Non-pigmented ciliary epithelial cell (primary cell): ENCODE measurements around the gene SRPK1.

ENCODE experiments used
- DNase-seq: peaks from one replicate; pipeline ENCODE4 v3.0.0-alpha.2; 2010; ENCODE audit warnings: low read depth

SRPK1 gene

DNA sequence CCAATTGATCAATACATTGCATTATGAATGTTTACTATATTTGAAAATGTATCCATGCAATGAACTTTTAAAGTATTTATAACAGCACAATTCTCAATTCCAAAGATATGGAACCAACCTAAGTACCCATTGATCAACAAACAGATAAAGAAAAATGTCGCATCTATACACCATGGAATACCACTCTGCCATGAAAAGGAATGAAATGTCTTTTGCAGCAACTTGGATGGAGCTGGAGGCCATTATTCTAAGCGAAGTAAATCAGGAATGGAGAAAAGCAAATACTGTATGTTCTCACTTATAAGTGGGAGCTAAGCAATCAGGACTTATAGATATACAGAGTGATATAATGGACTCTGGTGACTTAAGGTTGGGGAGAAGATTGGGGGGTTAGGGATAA is 22.9 kb downstream of the SRPK1 start:
- no peak for DNase-seq

DNA sequence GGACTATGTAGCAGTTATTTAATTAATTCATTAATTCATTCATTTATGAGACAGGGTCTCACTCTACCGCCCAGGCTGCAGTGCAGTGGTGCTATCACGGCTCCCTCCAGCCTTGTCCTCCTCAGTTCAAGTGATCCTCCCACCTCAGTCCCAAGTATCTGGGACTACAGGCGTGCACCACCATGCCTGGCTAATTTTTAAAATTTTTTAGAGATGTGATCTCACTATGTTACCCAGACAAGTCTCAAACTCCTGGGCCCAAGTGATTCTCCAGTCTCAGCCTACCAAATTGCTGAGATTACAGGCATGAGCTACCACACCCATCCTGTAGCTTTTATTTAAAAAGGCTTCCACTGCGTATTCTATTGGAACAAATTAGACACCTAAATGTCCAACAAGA is 23.4 kb downstream of the SRPK1 start:
- DNase-seq = no peak

DNA sequence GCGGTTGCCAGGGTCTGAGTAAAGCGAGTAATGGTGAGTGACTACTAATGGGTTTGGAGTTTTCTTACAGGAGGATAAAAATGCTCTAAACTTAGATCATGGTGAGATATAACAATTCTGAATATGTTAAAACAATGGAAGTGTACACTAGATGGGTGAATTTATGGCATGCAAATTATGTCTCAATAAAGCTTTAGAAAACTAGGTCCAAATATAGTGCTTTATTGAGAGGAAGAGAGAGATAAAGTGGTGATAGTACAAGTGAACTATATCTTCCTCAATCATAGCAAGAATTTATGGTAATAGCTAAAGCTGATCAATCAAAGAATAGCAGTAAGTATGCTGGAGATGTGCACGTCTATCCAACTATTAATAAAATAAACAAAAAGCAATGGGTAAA is 23.9 kb downstream of the SRPK1 start:
- no peak for DNase-seq

DNA sequence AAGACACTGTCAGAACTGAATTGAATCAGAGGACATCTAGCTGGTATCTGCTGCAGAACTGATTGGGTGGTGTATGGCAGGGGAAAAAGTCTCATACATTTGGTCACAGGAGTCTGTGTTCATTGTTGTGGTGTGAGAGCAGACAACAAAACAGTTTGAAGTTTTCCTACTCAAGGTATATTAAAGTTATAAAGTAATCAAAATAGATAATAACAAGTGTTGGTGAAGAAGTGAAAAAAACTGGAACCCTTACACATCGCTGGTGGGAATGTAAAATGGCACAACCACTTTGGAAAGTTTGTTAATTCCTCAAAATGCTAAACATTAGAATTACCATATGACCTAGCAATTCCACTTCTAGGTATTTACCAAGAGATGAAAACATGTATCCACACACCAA is 24.7 kb downstream of the SRPK1 start:
- no peak for DNase-seq

DNA sequence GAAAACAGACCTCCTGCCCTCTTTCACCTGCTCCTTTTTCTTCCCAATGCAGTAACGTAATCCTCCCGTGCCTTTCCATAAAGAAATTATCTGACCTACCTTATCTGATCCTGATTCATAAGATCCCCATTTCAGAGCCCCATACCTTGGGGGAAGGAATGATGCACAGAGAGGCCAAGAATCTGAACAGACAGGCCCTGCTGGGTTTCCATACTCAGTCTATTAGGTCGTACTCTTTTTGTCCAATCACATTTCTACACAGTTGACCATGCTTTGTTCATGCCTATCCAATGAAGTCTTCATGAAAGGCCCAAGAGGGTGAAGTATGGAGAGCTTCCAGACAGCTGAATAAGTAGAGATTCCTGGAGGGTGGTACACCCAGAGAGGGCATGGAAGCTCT is 25.3 kb downstream of the SRPK1 start:
- no peak for DNase-seq

DNA sequence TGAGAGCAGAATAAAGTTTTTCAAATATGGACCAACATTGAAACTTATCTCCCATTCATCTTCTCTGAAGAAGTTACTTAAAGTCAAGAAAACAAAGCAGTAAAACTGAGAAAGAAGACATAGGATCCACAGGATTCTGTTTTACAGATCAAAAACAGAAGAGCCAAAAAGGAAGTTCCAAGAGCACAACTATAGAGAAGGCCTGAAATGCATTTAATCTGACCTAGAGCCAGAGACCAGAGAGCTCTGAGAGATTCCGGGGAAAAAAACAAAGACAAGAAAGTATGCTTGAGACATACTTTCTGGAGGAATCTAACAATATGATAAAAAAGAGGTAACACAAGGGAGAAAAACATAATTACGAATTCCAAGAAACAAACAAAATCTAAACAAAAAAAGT is 26.1 kb downstream of the SRPK1 start:
- DNase-seq = no peak

DNA sequence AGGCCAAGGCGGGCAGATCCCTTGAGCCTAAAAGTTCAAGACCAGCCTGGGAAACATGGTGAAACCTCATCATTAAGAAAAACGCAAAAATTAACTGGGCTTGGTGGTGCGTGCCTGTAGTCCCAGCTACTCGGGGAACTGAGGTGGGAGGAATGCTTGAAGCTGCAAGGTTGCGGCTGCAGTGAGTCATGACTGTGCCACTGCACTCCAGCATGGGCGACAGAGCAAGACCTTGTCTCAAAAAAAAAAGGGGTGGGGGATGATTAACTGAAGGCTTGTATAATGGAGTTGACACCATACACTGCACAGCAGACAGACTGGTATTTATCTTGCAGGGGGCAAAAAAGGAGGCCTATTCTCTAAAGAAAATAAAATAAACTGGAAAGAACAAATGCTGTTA is 27.7 kb downstream of the SRPK1 start:
- no peak for DNase-seq

DNA sequence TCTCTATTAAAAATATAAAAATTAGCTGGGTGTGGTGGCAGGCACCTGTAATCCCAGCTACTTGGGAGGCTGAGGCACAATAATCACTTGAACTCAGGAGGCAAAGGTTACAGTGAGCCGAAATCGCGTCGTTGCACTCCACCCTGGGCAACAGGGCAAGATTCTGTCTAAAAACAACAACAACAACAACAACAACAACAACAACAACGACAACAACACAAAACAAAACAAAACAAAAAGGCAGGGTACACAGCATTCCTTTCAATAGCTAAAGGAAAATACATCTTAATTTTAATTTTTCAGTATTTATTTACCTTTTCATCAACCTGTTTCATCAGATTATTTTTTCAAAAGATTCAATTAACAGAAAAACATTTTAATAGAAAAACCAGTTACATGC is 28.4 kb downstream of the SRPK1 start:
- no peak for DNase-seq

DNA sequence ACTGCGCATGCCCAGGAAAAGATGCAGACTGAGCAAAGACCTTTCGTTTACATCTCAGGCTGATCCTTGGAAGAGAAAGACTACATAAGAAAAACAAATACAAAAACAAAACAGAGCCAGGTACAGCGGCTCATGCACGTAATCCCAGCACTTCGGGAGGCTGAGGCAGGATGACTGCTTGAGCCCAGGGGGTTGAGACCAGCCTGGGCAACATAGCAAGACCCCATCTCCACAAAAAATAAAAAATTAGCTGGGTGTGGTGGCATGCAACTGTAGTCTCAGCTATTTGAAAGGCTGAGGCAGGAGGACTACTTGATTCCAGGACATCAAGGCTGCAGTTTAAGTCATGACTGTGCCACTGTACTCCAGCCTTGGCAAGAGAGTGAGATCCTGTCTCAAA is 41.7 kb downstream of the SRPK1 start:
- no peak for DNase-seq

DNA sequence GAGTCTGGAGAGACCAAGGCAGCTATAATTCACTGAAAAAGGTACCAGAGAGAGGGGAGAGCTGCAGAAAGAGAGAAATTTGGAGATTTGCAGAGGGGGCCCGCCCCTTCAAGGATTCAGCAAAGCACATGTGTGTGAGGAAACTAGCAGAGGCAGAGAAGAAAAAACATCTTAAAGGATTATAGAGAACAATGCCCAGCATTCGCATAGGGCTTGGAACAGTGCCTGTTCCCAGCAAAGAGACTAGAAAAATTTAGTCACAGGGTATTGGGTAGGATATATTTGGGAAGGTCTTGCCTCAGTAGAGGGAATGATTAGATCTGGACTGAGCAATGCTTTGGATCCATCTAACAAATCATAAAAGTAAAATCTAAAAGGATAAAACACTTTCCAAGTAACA is 44.0 kb downstream of the SRPK1 start:
- no peak for DNase-seq

DNA sequence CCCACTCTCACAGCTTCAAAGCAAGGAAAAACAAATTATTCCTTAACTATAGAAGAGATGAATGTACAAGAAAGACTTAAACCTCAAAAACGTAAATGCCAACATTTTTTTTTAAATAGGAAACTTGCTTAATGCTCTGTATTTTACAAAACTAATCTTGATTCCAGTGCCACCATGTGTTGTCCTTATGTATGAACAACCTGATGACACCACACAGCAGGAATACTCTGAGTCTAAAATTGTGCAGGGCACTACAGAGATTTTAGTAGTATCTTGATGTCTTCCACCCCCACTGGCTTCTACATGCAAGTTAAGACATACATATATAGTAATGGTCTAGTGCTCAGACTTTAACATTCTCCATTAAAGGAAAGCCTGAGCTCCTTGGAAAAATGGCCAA is 46.2 kb downstream of the SRPK1 start:
- DNase-seq = no peak

DNA sequence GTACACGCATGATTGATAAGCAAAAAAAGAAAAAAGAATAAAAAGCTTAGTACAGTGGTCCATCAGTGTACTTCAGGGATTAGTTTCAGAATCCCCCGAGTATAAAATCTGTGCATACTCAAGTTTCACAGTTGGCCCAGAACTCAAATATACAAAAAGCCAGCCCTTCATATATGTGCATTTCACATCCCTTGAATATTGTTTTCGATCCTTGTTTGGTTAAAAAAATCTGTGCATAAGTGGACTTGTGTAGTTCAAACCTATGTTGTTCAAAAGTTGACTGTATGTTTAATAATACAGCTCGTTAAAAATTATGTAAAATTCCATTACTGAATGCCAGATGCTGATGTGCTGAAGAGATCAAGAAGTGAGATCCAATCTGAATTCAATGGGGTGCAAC is 61.5 kb downstream of the SRPK1 start:
- no peak for DNase-seq

DNA sequence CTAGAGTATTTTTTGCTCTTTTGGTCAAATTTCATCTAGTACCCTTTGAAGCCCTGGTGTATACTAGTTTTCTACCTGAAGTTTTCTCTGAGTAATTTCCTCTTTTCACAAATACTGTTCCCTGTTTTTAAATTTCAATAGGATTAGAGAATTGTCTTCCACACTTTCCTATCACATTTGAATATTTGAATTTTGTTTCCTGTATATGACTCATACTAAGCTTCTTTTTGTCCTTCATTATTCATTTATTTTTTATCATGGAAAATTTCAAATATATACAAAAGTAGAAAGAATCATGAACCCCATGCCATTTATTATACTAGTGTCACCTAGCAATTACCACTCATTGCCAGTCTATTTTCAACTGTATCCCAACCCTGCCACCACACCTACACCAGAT is 63.0 kb downstream of the SRPK1 start:
- no peak for DNase-seq

DNA sequence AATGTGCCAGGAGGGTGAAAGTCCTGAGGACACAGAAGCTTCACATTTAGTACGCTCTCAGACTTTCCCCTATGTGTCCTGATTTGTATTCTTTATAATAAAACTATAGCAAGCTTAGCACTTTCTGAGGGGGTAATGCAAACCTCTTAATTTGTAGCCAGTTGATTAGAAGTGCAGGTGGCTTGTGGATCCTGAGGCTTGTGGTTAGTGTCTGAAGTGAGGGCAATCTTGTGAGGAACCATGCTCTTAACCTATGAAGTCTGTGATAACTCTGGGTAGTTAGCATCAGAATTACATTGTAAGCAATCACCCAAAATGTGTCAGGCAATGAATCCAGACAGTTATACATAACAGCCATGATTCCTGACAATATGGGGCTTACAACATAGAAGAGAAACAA is 64.6 kb downstream of the SRPK1 start:
- DNase-seq = no peak

DNA sequence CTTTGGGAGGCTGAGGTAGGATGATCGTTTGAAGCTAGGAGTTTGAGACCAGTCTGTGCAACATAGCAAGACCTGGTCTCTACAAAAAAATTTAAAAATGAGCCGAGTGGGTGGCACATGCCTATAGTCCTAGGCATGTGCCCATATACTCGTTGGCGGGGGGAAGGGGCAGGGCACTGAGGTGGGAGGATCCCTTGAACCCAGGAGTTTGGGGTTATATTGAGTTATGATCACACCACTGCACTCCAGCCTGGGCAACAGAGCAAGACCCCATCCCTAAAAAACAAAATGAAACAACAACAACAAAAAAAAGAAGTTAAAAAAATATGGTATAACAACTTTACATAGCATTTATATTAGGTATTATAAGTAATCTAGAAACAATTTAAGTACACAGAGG is 67.9 kb downstream of the SRPK1 start:
- DNase-seq = no peak

DNA sequence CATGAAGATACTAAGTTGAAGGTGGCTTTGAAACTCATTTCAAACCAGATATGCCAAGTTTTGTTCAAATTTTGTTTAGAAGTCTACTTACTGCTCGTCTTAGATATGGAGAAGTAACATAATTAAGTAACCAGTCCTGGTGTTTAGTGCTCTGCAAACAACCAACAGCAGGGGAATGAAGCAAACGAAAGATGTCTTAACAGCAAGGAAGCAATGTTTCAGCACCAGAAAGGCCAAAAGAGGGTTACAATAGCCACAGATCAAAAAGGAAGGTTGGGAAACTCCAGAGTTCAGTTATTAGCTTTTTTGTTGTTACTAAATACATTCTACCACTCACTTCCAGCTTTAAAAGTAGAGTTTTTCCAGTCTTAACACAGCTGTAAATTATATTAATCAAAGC is 70.7 kb downstream of the SRPK1 start:
- DNase-seq = no peak

DNA sequence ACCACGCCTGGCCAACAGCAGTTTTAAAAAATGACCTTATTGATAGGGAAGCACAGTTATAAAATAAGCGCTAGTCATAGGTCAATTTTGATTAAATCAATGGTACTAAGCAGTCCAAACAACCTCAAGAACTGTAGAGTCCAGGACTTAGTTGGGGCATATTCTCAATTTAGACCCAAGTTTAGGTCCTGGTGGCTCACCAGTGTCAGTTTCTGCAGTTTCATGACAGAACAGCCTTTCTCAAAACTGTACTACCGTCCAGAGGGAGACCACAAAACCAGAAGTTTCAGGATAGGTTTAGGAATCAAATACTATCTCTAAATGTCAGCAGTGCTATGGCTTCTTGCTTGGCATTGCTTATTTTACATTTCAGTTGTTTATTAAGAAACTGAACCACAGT is 76.6 kb downstream of the SRPK1 start:
- DNase-seq = no peak

DNA sequence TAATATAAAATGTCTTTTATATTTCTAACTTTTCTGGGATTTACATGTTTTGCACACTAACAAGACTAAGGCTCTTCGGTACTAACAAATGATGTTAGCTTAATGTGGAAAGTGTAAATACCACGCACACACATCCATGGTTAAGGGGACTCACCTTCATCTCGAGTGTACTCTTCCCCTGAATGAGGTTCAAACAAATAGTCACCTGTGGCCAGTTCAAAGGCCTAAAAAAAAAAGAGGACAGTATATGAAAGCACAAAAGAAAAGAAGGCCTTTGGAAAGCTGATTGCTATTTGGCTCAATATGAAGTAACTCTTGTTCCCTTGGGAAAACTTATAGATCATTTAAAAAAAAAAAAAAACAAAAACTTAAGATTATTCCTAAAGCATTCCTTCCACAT is 78.5 kb downstream of the SRPK1 start:
- no peak for DNase-seq

DNA sequence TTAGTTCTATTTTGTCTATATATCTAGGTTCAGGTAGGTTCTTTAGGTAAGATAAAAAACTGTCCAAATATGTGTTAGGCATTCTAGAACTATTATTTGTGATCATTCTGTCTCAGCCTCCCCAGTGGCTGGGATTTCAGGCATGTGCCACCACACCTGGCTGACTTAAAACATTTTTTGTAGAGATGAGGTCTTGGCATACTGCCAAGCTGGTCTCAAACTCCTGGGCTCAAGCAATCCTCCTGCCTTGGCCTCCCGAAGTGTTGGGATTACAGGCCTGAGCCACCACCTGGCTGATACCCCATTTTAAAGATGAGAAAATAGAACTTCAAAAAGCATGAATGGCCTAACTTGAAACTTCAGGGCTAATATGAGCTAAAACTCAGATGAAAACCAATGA is 81.9 kb downstream of the SRPK1 start:
- no peak for DNase-seq

DNA sequence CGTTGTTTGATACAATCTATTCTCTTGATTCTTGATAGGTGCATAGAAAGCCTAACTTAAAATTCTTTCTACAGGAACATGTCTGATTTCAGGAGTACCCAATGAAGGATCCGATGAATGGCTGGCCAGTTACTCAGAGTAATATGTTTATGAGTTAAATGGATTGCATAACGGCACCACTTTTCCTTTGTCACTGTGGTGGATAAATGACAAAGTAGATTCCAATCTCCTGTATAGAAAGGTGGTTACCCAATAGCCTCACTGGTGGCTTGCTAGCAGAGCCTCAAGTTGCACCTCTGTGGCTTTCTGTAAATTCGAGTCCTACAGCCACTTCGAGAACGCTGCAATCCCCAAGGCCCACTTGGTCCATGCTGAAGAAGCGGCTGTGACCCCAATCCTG is 87.4 kb downstream of the SRPK1 start:
- DNase-seq = no peak

DNA sequence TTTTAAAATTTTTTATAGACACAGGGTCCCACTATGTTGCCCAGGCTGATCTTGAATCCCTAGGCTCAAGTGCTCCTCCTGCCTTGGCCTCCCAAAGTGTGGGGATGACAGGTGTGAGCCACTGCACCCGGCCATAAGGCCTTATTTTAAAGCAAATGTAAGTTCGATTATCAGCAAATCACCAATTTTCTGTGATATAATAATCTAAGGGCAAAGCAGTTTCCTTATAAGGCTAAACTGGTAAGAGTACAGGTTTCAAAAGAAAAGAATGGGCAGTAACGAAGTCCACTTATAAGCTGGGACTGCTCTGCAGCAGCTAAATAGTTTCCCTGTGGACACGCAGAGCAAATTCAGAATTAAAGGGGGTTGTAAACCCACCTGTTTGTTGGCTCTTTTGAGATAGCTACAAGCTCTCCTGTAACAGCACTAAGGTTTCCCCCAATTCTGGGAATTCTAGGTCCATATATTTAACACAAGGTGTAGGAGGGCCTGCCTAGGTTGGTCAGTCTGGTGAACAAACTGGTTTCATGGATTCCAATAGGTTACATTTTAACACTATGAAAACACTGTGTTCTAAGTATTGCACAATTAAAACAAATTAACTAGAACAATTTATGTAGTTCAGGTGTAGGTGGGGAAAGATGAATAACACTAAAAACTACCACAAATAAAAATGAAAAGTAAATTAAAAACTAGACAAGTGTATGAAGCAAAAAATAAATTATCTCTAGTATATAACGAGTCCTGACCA is 89.5 kb downstream of the SRPK1 start:
- DNase-seq = no peak

DNA sequence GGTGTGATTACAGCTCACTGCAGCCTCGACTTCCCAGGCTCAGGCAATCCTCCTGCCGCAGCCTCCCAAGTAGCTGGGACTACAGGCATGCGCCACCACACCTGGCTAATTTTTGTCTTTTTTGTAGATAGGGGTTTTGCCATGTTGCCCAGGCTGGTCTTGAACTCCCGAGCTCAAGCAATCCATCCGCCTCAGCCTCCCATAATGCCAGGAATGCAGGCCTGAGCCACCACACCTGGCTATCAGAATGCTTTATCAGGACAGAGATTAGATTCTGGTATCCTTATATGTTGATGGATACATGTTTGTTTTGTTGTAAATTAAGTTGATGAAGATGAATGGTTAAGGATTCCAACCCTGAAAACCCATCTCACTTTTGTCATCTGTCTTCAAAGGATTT is 91.6 kb downstream of the SRPK1 start:
- no peak for DNase-seq

DNA sequence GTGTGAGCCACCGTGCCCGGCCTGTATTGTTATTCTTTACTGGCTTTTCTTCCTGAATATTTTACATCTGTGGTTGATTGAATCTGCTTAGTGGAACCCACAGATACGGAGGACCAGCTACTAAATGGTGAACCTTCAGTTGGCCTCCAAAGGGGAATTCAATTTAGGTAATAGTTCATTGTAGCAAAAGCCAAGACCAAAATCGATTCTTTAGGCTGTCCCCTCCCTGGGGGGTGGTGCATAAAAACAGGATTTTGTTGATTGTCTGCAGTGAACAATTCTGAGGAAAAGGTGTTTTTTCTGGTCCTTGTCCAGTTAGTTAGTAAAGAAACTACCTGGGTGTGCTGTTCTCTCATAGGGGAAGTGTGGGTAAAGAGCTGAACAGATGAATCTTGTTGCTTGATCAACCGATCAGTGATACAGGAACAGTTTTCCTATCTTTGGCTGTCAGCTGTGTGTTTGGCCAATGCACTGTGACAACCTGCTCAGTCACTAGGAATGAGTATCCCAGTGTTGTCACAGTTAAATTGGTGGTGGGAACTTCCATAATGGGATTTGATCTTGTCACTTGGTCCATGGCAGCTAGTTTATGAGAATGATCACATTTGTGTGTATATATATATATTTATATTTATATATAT is 96.2 kb downstream of the SRPK1 start:
- DNase-seq = no peak

DNA sequence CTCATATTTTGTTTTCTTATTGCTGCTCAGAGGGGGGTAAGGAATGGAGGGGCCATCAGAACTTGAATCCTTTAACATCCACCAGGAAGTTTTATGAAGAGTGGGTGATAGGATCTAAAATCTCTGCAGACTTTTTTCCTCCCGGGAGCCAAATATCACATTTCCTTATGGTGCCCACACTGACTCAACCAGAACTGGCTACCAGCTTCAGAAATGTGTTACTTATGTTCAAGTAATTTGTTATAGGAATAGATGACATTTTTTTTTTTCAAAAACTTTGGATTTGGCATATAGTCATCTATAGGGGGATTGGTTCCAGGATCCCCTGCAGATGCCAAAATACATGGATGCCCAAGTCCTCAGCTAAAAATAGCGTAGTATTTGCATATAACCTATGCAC is 97.3 kb downstream of the SRPK1 start:
- DNase-seq = no peak
